NCI-H69 (cell line): ENCODE data around the gene NCBP1.
"Not testable (repeated sequence)": the region's sequence is repeated elsewhere in the genome, so short reads cannot be mapped to it uniquely, and the experiment has no call there.

Experiments
- DNase-seq: peaks from one replicate; lab custom pipeline; 2025; lab: John Stamatoyannopoulos, UW

The NCBP1 gene

GRCh38 chr9:97632985-97633858 is at the start of gene NCBP1, which contains the start of gene TSTD2:
Gene NCBP1, plus strand, starts transcription at chr9:97633821. Its CDS starts 61 bp downstream, at chr9:97633882.
Gene TSTD2, minus strand, starts transcription at chr9:97633368. Its CDS starts 5,806 bp downstream, at chr9:97627562.
- DNase-seq, result peak; percentile 100

GRCh38 chr9:97584778-97585177 is 48.8 kb upstream of the NCBP1 start:
- DNase-seq, result not testable (repeated sequence)

GRCh38 chr9:97586909-97587308 is 46.7 kb upstream of the NCBP1 start:
- not testable (repeated sequence) for DNase-seq

GRCh38 chr9:97591535-97591934 is 42.1 kb upstream of the NCBP1 start:
- no peak for DNase-seq

- peak; percentile 59 for DNase-seq
Observed at GRCh38 chr9:97592126-97592525, 41.5 kb upstream of the NCBP1 start.

GRCh38 chr9:97593960-97594359 is 39.7 kb upstream of the NCBP1 start:
- DNase-seq, result peak; percentile 91

GRCh38 chr9:97594381-97594921 is 39.2 kb upstream of the NCBP1 start:
- peak; percentile 93 for DNase-seq

GRCh38 chr9:97596906-97597305 is 36.7 kb upstream of the NCBP1 start:
- no peak for DNase-seq

- DNase-seq, result peak; percentile 86
Observed at GRCh38 chr9:97598461-97599288, 34.9 kb upstream of the NCBP1 start.

- no peak for DNase-seq
Observed at GRCh38 chr9:97599314-97599846, 34.2 kb upstream of the NCBP1 start.

- no peak for DNase-seq
Observed at GRCh38 chr9:97600531-97601227, 32.9 kb upstream of the NCBP1 start.

- DNase-seq, result no peak
Observed at GRCh38 chr9:97601228-97601898, 32.3 kb upstream of the NCBP1 start.

GRCh38 chr9:97602430-97602829 is 31.2 kb upstream of the NCBP1 start:
- no peak for DNase-seq

- no peak for DNase-seq
Observed at GRCh38 chr9:97604901-97605645, 28.5 kb upstream of the NCBP1 start.

GRCh38 chr9:97615439-97616072 is 18.1 kb upstream of the NCBP1 start:
- peak; percentile 77 for DNase-seq

- DNase-seq, result no peak
Observed at GRCh38 chr9:97617939-97618416, 15.6 kb upstream of the NCBP1 start.

- not testable (repeated sequence) for DNase-seq
Observed at GRCh38 chr9:97620063-97620462, 13.6 kb upstream of the NCBP1 start.

- not testable (repeated sequence) for DNase-seq
Observed at GRCh38 chr9:97622483-97622882, 11.1 kb upstream of the NCBP1 start.

GRCh38 chr9:97623946-97624345 is 9.7 kb upstream of the NCBP1 start:
- no peak for DNase-seq

- no peak for DNase-seq
Observed at GRCh38 chr9:97625620-97626019, 8.0 kb upstream of the NCBP1 start.
